Suppressor macrophage (primary cell): ENCODE measurements around the gene MT3.
"Not testable (repeated sequence)": the region's sequence is repeated elsewhere in the genome, so short reads cannot be mapped to it uniquely, and the experiment has no call there.

Experiments
- DNase-seq, 4 experiments: peaks; one replicate each; pipeline ENCODE4 v3.0.0-alpha.2; 2020 to 2022

MT3 gene

GRCh38 chr16:56610017-56610608, 20.8 kb downstream of the MT3 start:
- peak; percentile 90 to 96 (median 94) for DNase-seq

GRCh38 chr16:56610609-56611111, 21.3 kb downstream of the MT3 start:
- no peak for DNase-seq

GRCh38 chr16:56611281-56611833, 22.0 kb downstream of the MT3 start:
- peak in 2 of 4 experiments; percentile 37 to 59 for DNase-seq

GRCh38 chr16:56613706-56614105, 24.4 kb downstream of the MT3 start:
- DNase-seq, result no peak

- DNase-seq, result no peak
Measured at GRCh38 chr16:56614549-56614991, 25.2 kb downstream of the MT3 start.

- no peak for DNase-seq
Measured at GRCh38 chr16:56615353-56615752, 26.0 kb downstream of the MT3 start.

- no peak for DNase-seq
Measured at GRCh38 chr16:56616608-56617211, 27.4 kb downstream of the MT3 start.

GRCh38 chr16:56617212-56618085, 28.1 kb downstream of the MT3 start:
- DNase-seq, result peak in 3 of 4 experiments; percentile 34 to 55 (median 53)

GRCh38 chr16:56618138-56618537, 28.8 kb downstream of the MT3 start:
- no peak for DNase-seq

GRCh38 chr16:56620339-56620897, 31.1 kb downstream of the MT3 start:
- no peak for DNase-seq

- DNase-seq, result not testable (repeated sequence)
Measured at GRCh38 chr16:56621665-56622445, 32.5 kb downstream of the MT3 start.

- not testable (repeated sequence) for DNase-seq
Measured at GRCh38 chr16:56623184-56623583, 33.9 kb downstream of the MT3 start.

- DNase-seq, result peak in 2 of 4 experiments; percentile 30 to 47
Measured at GRCh38 chr16:56623637-56624036, 34.3 kb downstream of the MT3 start.

- peak; percentile 78 to 86 (median 81) for DNase-seq
Measured at GRCh38 chr16:56625140-56625942, 36.0 kb downstream of the MT3 start, which contains the start of gene MT1E. MT1E (plus strand) TSS chr16:56625781; CDS start chr16:56625852, 71 bp downstream.

GRCh38 chr16:56625943-56626654, 36.8 kb downstream of the MT3 start:
- peak; percentile 31 to 61 (median 39) for DNase-seq

GRCh38 chr16:56626685-56627084, 37.4 kb downstream of the MT3 start:
- DNase-seq, result no peak

GRCh38 chr16:56628486-56629350, 39.4 kb downstream of the MT3 start:
- DNase-seq, result no peak

GRCh38 chr16:56629531-56629930, 40.2 kb downstream of the MT3 start:
- peak in 1 of 4 experiments; percentile 22 for DNase-seq

GRCh38 chr16:56630134-56630533, 40.8 kb downstream of the MT3 start:
- peak in 2 of 4 experiments; percentile 21 to 39 for DNase-seq
